Cardiac ventricle fibroblast (primary cell): Measurements from ENCODE around the gene HEPACAM. TPM values are rescaled to one million over a fixed set of nuclear protein-coding genes. Genes with fewer than 3 reads are reported as not detected.

Source experiments
- total RNA-seq: library from RNA; depleted of rRNA; stranded (reverse); fragments of >200 nt; gene quantifications from 2 replicates; pipeline ENCODE4 v1.2.3, GENCODE V29; 2015

The HEPACAM gene
- not detected in 2 replicates for total RNA-seq

GRCh38 chr11:124935548-124936514 lies at the start of gene HEPACAM:
Gene HEPACAM, minus strand, starts transcription at chr11:124936047. Its CDS starts 41 bp downstream, at chr11:124936006.

DNA sequence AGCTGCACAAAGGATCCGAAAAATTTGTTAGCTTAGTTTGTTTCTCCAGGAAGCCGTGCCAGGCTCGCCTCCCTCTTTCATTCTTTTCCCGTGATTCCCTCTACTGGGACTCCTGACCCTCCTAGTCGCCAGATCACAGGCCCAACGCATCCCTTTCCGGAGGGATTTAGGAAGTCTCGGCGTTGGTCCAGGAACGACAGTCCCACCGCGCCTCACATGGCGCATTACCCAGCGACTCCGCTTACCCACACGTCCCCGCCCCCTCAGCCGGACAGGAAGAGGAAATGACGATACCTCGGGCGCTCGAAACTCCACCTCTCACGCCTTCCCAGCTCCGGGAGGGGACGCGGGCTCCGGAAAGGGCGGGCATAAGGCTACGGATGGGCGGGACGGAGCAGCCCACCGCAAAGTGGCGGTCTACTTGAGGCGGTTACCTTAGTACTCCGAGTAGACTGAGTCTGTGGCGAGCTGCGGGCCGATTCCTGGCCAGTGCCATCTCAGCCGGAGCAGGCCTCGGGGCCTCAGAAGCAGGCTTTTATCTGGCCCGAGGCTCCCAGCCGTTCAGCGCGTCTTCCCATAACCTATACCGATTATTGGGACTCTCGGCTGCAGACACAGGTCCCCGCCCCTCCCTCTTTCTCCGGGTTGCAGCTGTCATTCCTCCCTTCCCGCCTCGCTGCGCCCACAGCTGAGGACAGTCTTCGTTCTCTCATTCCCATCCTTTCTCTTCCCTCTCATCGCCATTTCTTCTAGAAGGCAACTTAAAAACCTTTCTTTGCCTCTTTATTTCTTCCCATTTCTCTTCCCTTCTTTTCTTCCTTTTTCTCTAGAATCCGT lies 18.1 kb upstream of the HEPACAM start, which contains the start of gene CCDC15:
Gene CCDC15, plus strand, starts transcription at position 450 of the 837 bp plus-strand sequence. CDS start 531 bp downstream, outside the sequence.

DNA sequence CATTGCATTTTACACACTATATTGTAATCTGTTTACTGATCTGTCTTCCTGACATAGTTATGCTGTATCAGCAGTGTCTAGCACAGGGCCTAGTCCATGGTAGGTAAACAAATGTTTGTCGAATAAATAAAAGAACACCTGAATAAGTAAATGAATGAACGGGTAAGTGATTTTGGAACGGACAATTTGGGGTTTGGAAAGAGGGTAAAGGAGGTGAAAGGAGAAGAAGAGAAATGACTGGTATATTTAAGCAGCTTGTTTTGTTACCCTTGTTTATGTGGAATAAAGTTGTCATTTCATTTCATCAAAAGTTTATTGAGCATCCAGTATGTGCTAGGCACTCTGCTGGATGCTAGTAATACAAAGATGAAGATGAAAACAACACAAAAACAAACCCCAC lies 16.9 kb downstream of the HEPACAM start, which contains the start of gene HEPN1:
Gene HEPN1, plus strand, starts transcription at position 301 of the 400 bp plus-strand sequence.

DNA sequence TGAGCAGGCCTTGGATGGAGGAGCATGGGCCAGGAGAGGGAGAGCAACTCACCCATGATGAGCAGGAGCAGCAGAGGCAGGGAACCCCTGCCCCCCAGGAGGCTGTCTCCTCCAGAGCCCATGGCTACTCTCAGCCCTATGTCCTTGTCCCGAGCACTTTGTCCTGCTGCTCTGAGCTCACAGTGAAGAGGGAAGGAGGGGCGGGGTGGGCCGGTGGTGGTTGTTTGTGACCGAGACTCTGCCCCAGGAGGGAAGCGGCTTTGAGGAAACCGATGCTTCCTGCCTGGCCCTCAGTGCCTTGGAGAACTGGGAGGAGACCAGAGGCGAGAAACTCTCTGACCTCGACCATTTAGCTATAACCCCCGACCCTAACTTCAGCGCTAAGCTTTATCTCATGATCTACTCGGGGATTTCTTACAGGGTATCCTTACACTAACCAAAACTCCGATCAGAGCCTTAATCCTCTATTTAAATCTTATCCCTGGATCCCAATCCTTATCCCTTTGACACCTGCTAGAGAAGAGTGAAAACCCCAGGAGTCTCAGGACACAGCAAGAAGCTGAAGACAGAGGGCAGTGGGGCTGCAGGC lies 38.1 kb downstream of the HEPACAM start, which contains the start of gene ROBO4:
Gene ROBO4, minus strand, starts transcription at position 192 of the 589 bp plus-strand sequence. Its CDS starts 70 bp downstream, at position 122.

Other genes starting within 250 kb of the HEPACAM start
- 0.39 TPM in 1 of 2 replicates, not detected in the other for gene NRGN, start 196.1 kb downstream of the HEPACAM start, total RNA-seq
- not detected in 2 replicates for gene VSIG2, start 183.8 kb downstream of the HEPACAM start, total RNA-seq
- 8.5 and 10.4 TPM in 2 replicates for gene ESAM, start 173.8 kb downstream of the HEPACAM start, total RNA-seq
- gene MSANTD2, start 135.6 kb downstream of the HEPACAM start, total RNA-seq: 6.0 and 10.4 TPM in 2 replicates
- 4.4 and 5.5 TPM in 2 replicates for gene ROBO3, start 70.6 kb downstream of the HEPACAM start, total RNA-seq
- 3.9 and 11.8 TPM in 2 replicates for gene ROBO4, start 38.2 kb downstream of the HEPACAM start, total RNA-seq
- not detected in 2 replicates for gene HEPN1, start 16.8 kb downstream of the HEPACAM start, total RNA-seq
- 0.56 and 0.64 TPM in 2 replicates for gene CCDC15, start 18.2 kb upstream of the HEPACAM start, total RNA-seq
- not detected in 2 replicates for gene SLC37A2, start 127.3 kb upstream of the HEPACAM start, total RNA-seq
- 18.2 and 21.4 TPM in 2 replicates for gene TMEM218, start 175.6 kb upstream of the HEPACAM start, total RNA-seq
- 5.8 and 6.6 TPM in 2 replicates for gene PKNOX2, start 228.7 kb upstream of the HEPACAM start, total RNA-seq